GM13977 (cell line): Measurements from ENCODE around the gene CALML4.
"Not testable (repeated sequence)": the region's sequence is repeated elsewhere in the genome, so short reads cannot be mapped to it uniquely, and the experiment has no call there.

Experiments
- DNase-seq: peaks from one replicate; pipeline ENCODE4 v3.0.0; 2012; ENCODE audit warnings: low spot score
- CTCF ChIP-seq: IDR thresholded peaks from 2 replicates; pipeline ENCODE4 v1.5.1; 2012; ENCODE audit warnings: mild to moderate bottlenecking, control low read depth; ENCODE audit not compliant: insufficient read depth; ENCODE audit errors: extremely low read depth, missing control alignments
- in situ Hi-C: fragments of 300-500 bp; cut with MboI; formaldehyde crosslinking; loops from one replicate; pipeline ENCODE4 v1.12.0; 2022; ENCODE audit warnings: low sequenced_read_pairs, low pct_unique_long_range_greater_than_20kb, mixed read lengths, inconsistent platforms; ENCODE audit not compliant: unreplicated experiment

The CALML4 gene

GRCh38 chr15:68235022-68235421 lies 29.9 kb upstream of the CALML4 start:
- no peak for DNase-seq
- in situ Hi-C loops = no loop called here
- no peak for TF ChIP-seq CTCF

- DNase-seq, in situ Hi-C loops: not testable (repeated sequence)
Observed at GRCh38 chr15:68234520-68234919, 29.4 kb upstream of the CALML4 start.

- DNase-seq = no peak
- in situ Hi-C loops = no loop called here
- no peak for TF ChIP-seq CTCF
Observed at GRCh38 chr15:68234060-68234459, 28.9 kb upstream of the CALML4 start.

- in situ Hi-C loops = no loop called here
- no peak for DNase-seq
- TF ChIP-seq CTCF = no peak
Observed at GRCh38 chr15:68232937-68233336, 27.8 kb upstream of the CALML4 start.

GRCh38 chr15:68232449-68232848 lies 27.3 kb upstream of the CALML4 start:
- no peak for TF ChIP-seq CTCF
- in situ Hi-C loops = no loop called here
- DNase-seq = no peak

- in situ Hi-C loops = no loop called here
- no peak for DNase-seq
- no peak for TF ChIP-seq CTCF
Observed at GRCh38 chr15:68231102-68231818, 26.1 kb upstream of the CALML4 start.

GRCh38 chr15:68230157-68231100 lies 25.3 kb upstream of the CALML4 start:
- in situ Hi-C loops = no loop called here
- DNase-seq = peak; percentile 37
- peak; percentile 31 for TF ChIP-seq CTCF
